ENCODE data around the gene SUSD4.
A peak's percentile ranks its signal among the peaks of the same experiment; 100 is the strongest.

Gene SUSD4

DNA sequence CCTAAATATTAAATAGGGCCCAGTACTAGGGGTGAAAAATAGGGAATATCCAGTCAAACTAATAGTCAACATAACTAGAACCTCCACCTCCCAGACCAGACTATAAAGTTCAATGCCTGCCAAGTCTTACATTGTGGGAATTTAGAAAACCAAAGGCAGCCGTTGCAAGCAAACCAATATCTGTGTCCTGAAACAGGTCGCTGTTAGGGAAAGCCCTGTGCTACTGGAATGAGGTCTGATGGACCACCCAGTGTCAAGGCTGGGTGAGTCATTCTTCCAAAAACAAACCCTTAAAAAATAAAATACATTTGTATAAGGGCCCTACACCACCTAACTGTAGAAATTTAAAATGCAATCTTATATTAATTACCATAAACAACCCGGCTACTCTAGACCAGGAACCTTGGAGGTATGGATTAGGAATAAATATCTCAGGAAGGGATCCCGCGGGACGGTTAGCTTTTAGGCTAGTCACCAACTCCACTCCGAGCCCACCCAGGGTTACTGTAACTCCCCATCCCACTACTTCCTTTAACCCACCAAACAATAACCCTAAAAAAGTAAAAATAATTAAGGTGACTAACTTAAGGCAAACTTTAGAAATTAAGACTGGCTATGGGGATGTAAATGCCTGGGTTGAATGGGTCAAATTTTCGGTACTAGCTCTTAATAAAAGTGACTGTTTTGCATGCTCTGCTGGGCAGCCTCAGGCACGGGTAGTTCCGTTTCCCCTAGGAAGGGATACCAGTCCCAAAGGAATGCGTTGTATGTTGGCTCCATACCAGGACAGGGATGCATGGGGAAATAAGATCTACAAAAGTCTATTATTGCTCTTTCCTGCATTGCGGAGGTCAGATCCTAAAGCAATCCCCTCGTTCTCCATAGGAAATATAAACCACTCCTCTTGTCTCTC is 155.6 kb downstream of the SUSD4 start:
- DNase-seq: no peak

DNA sequence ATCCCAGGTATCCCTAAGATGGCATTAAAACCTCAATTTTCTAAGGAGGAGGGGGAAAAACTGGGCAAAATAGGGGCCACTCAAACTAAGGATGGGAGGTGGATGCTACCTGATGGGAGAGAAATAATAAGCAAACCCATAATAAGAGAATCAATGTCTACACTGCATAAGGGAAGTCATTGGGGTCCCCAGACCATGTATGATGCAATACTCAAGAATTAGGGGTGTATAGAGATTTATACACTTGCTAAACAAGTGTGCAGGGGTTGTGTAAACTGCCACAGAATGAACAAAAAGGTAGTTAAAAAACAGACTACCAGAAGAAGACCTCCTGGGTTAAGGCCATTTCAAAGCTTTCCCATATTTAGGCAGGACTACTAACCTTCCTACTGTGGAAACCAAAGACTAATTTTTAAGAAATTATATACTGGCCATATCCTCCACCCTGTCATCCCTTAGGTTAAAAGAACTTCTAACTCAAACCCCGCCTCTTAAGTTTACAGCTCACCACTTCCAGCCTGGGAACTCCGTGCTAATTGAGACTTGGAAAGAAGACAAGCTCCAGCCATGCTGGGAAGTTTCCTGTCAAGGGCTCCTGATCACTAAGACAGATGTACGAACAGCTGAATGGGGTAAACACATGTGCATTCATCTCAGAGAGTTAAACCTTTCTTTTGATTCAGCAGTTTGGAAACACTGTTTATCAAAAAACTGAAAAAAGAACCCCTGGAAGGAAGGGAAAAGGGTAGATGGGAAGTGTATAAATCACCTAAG is 156.5 kb downstream of the SUSD4 start:
- DNase-seq: no peak

DNA sequence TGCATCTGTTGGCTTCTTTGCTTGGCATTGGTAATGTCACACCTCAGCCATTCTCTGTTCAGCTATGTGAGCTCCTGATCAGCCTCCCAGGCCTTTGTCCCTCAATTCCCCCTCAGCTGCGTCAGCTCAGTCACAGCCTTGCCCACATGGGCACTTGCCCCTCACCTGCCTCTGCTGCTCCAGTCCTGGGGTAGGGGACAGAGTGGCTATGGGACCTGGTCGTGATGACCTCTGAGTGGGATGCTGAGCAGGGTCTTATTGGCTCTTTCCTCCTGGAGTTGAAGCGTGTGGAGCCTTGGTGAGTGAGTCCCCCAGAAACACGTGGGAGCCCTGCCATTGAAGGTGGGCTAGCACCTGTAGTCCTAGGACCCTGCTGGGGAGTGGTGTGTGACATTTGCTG is 159.6 kb downstream of the SUSD4 start:
- no peak for DNase-seq

DNA sequence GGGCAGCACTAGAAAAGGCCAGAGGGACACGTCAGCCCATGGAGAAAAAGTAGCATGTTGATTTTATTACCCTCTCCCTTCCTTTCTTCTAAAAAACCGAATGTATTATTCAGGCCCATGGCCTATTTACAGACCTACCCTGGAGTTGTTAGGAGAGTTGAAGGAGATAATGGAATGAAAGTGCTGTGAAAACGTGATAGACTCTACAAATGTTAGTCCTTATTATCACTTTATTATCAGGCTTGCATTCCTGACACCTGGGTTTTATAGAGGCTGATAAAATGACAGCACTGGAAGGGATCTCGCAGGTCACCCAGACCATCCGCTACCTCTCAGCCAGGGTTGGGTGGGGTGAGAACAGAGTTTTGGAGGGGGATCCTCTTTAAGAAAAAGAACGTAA is 160.3 kb downstream of the SUSD4 start:
- no peak for DNase-seq

DNA sequence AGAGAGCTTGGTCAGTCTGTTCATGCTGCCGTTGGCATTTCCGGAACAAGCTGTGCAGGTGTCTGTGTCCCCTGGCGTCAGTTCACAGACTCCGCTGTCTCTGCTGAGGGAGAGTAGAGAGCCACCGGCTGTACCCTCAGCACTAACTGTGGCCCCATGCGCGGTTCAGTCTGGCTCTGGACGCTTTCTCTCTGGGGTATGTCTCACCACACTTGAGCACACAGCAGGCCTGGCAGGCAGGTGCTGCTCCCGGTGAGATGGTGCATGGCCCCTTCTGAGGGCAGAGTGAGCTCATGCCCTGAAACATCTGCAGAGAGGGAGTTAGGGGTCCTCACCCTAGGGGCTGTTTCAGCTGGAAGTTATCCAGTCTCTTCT is 161.0 kb downstream of the SUSD4 start:
- no peak for DNase-seq

DNA sequence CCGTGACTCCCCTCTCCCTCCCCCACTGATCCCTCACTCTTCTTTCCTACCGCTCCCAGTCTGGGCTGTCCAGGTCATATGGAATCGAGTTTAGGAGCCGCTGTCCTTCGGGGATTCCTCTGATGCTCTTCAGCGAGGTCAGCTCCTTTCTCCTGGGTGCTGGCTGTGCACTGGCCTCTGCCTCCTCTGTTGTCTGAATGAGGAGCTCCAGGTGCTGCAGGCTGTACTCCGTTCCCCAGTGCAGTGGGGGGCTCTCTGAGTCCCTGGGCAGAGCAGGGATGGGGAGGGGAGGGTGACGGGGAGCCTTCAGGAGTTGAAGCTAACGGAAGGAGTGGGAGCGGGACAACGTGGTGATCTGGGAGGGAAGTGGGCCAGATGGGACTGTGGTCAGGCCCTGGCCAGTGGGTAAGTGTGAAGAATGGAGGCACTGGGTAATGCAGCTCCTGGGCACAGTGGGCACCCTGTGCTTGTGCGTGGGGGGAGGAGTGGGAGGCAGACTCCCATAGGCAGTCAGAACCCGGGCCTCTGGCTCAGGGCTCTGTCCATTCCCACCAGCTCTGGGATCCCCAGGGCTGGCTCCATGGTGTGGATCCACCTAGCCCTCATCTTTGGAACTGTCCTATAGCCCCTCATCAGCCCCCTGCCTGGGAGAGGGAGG is 161.5 kb downstream of the SUSD4 start:
- no peak for DNase-seq

DNA sequence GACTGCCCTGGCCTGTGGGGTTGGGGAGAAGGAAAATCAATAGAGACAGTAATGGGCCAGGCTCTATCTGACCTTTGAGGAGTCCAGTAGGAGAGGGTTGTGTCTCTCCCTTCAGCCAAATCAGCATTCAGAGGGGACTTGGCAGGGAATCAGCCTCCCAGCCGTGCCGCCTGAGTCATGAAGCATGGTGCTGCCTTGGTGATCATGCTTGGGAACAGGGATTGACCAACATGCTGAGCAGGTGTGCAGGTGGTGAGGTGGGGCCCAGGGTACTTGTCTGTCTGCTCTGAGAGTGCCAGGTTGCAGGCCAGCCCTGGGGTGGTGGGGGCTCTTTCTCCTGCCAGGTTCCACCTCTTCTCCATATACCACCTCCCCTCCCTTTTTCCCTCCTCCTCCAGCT is 162.0 kb downstream of the SUSD4 start:
- DNase-seq: no peak

DNA sequence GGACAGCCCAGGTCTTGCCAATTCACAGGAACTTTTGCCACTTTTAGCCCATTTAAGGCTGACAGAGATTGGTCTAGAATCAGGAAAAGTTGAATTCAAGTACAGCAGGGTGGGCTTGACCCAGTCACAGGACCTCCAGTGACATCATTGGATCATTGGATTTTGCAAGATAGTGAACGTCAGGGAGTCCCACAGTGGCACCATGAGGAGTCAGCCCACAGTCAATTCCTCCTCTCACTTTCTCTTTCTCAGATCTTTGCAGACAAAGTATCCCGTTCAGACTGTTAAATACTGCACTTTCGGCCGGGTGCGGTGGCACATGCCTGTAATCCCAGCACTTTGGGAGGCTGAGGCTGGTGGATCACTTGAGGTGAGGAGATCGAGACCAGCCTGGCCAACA is 163.1 kb downstream of the SUSD4 start:
- DNase-seq: no peak

DNA sequence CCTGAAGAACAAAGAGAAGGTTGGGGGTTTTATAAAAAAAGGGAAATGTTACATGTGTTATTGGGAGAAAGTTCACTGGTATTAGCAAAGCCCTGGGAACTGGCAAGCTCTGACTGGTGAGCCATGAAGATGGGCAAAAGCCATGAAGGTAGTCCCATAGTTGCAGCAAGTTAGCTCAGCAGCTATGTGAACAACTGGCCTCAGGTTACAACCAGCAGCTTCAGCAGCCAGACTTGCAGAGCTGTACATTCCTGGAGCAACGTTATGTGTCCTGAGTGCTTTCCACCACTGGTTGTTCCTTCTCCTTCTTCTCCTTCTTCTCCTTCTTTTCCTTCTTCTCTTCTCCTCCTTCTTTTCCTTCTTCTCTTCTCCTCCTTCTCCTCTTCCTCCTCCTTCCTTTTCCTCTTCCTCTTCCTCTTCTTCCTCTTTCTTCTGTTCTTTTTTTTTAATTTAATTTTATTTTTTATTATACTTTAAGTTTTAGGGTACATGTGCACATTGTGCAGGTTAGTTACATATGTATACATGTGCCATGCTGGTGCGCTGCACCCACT is 164.8 kb downstream of the SUSD4 start:
- DNase-seq: no peak

DNA sequence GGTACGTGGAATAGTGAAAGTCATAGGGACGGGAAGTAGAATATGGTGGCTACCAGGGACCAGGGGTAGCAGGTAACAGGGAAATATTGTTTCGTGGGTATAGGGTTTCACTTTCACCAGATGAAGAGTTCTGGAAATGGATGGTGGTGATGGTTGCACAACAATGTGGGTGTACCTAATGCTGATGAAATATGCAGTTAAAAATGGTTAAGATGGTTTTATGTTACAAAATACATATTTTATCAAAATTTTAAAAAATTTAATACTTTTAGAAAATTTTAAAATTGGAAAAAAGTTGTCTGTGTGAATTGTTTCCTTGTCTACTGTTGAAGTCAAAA is 165.4 kb downstream of the SUSD4 start:
- no peak for DNase-seq

DNA sequence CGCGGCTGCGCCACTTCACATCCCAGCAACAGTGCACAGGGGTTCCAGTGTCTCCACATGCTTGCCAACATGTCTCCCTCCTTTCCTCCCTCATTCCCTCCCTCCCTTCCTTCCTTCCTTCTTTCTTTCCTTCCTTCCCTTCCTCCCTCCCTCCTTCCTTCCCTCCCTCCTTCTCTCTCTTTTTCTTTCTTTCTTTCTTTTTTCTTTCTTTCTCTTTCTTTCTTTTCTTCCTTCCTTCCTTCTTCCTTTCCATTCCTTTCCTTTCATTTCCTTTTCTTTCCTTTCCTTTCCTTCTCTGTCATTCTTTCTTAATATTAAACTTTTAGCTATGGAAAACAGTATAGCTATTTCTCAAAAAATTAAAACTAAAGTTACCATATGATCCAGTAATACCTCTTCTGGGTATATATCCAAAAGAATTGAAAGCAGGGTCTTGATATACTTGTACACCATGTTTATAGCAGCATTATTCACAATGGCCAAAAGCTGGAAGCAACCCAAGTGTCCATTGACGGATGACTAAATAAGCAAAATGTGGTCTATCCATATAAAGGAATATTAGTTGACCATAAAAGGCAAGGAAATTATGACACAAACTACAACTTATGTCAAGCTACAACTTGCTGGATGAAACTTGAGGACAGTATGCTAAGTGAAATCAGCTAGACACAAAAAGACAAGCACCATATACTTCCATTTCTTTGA is 165.9 kb downstream of the SUSD4 start:
- no peak for DNase-seq

DNA sequence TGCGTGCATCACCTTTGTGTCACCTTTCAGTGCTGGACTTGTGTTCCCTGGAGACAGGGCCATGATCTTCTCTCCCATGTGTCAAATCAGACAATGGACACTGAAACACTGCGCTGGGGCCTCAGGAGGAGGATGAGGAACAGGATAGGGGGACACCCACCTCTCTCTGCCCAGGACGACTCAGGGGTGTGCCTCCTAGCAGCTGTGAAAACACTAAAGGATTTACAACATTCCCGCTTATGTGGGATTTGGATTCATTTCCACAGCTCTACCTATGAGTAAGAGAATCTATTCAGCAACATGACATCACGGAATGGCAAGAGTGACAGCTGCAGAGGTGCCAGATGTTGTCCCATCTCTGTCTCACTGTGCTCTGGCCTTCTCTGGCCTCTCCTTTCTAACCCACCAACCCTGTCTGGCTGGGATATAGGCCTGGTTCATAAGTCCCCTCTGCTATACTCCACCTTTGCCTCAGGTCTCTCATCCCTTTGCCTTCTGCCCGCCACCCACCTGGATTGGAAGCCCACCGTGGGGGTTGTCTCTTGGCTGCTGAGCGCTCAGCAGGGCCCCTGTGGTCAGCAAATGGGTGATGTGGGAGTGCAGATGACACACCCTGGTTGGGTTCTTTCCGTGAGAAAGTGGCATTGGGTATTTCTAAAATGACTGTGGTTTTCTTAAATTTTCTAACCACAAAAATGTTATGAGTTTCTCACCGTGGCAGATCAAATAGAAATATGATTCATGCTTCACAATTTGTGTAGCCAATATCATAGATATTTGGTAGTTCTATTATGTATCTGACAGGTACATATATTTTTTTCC is 173.9 kb downstream of the SUSD4 start:
- peak; percentile 89 for DNase-seq

DNA sequence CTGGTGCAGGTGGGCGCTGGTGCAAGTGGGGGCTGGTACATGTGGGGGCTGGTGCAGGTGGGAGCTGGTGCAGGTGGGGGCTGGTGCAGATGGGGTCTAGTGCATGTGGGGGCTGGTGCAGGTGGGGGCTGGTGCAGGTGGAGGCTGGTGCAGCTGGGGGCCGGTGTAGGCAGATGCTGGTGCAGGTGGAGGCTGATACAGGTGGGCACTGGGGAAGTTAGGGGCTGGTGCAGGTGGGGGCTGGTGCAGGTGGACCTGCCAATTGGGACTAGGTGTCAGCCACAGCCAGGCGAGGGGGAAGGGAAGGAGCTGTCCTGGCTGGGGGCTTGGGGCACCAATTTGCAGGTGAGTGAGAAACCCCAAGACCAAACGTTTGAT is 174.5 kb downstream of the SUSD4 start:
- DNase-seq: no peak

DNA sequence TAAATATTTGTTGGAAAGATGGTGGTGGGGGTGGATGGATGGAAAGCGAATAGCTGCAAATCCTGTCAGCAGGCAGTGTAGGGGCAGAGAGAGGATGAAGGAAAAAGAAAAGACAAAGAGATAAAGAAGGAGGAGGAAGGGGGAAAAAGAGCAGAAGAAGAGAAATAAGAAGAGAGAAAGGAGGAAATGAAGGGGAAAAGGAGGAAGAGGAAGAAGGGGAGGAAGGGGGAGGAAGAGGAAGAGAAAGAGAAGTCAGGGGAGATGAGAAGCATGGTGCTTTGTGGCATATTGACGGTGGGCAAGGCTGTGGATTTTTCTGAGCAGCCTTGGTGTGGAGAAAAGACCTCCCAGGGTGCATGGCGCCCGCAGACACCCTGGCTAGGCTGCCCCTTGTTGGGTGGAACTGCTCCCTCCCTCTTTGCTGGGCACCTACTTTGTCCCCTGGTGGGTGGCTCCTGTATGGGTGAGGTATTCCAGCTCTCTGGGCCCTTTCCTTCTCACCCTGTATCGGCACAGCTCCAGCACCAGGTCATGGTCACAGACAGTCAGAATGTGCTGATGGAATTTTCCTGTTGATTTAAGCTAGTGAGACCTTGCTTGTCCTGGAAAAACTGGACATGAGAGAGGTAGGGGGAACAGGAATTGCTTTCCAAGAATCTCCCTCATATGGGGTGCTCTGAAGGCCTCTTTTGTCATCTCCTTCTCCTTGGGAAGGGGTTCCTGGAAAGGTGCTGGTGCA is 175.2 kb downstream of the SUSD4 start:
- DNase-seq: no peak

DNA sequence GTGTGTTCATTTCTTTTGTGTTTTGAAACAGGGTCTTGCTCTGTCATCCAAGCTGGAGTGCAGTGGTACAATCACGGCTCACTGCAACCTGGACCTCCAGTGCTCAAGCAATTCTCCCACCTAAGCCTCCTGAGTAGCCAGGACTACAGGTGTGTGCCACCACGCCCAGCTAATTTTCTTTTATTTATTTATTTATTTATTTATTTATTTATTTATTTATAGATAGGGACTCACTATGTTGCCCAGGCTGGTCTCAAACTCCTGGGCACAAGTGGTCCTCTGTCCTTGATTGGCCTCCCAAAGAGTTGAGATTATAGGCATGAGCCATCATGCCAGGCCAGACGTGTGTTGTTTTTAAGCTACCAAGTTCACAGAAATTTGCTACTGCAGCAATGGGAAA is 177.2 kb downstream of the SUSD4 start:
- DNase-seq: no peak

DNA sequence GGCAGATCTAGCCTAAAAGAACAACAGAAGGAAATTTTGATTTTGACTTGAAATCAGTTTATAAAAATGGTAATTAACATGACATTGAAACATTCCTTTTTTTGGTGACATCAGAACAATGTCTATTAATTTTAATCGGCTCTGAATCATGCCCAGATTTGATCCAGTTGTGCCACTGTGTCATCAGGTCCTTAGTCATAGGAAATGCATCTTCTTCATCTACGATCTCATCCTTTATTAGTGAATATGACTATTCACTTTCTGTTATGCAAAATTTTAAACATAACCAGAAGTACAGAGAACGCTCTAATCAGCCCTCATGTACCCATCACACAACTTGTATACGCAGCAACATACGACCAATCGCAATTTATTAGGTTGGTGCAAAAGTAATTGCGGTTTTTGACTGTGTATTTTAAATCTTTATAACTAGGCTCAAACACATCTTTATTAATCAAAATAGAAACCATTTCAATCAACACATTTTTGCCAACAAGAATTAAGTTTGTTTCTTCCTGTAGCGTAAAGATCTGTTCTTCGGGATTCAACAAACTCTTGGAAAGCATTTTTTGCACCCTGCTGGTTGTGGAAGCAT is 180.6 kb downstream of the SUSD4 start:
- DNase-seq: no peak

DNA sequence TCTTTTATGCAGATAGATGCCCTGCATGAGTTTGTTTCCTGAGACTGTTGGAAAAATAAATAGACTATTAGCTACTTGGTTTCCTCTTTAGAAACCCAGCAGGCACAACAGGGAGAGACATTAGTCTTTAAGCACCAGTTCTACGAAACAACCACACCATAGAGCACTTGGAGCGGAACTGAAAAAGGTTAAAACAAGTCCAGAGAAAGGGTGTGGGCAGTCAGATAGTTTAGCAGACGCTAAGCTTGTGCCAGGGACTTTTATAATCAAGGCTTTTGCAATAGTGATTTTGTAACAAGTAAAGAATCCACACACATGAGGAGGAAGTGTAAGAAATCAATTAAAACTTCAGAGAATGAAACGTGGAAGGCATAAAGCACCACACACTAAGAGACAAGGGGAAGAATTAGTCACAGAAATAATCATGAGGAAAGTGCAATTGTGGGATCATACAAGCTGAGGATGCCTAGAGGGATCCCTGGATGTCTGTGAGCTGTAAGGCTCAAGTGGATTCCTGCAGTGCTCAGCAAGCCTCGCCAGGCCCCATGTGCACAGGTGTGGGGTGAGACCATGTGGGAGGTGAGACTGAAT is 183.2 kb downstream of the SUSD4 start:
- no peak for DNase-seq

DNA sequence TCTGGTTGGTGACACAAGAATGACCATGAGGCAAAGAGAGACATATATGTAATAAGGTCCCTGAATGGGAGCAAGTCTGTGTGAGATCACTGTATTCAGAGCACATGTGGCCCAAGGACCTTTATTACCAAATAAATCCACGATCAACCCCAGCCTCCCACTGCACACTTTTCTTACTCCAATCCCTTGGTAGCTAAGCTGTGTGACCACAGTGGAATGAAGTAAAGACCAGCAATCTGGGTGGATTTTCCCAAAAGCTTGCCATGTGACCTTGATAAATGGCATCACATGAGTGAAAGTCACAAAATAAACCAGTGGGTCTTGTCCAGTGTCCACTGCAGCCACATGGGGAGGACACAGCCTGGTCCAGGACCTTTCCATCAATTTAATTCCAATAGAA is 184.2 kb downstream of the SUSD4 start:
- DNase-seq: no peak

DNA sequence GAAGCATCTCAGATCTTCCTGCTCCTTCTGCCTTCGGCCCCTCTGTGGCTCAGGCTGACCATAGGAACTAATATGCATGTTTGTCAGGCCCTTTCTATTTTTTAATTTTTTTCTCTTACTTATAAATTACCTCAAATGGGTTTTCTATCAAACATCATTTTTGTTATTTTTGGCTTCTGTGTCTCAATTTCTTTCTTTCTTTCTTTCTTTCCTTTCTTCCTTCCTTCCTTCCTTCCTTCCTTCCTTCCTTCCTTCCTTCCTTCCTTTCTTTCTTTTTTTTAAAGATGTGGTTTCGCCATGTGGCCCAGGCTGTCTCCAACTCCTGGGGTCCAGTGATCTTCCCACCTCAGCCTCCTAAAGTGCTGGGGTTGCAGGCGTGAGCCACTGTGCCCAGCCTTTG is 184.7 kb downstream of the SUSD4 start:
- no peak for DNase-seq

DNA sequence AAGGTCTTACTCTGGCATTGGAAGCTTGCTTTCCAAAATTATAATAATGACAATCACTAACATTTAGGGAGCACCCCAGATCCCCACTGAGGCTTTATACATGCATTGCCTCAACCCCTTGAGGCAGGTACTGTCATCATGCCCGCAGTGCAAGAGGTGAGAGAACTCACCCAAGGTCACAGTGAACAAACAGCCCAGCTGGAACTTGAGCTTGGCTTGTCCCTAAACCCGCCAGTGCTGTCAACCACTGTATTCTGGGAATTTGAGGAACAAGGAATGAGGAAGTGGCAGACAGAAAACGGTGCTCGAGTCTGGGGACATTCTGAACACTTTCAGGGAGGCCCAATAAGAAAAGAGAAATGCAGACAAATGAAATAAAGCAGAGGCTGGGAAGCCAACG is 186.3 kb downstream of the SUSD4 start:
- no peak for DNase-seq

DNA sequence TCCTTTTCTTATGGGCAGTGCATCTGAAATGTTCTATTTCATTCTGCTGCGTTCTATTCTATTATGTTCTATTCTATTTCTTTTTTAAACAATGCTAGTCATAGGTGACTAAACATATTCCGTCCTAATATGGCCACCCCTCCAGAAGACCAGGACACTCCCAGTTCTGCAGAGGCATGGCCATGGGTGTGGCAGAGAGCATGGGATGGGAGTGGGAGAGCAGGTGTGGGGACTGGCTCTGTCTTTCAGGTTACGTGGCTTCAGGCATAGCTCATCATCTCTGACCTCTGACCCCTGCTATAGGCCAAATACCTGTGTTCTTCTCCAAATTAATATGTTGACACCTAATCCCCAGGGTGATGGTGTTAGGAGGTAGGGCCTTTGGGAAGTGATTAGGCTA is 187.5 kb downstream of the SUSD4 start:
- DNase-seq: no peak

Measured in activated CD8-positive, alpha-beta memory T cell treated with anti-CD3 and anti-CD28 coated beads for 24 hours (primary cell).